Urothelium cell line (cell line): Measurements from ENCODE around the gene PPIG.
A peak's percentile ranks its signal among the peaks of the same experiment; 100 is the strongest.
"Not testable (repeated sequence)": the region's sequence is repeated elsewhere in the genome, so short reads cannot be mapped to it uniquely, and the experiment has no call there.

Source experiments
- DNase-seq: peaks from one replicate; pipeline ENCODE4 v3.0.0; 2011; ENCODE audit warnings: low spot score, mixed read lengths
- FAIRE-seq: peaks from 2 replicates; lab custom pipeline; 2011; peaks lifted over from hg19 to GRCh38; lab: Jason Lieb, UNC

Gene PPIG

GRCh38 chr2:169661265-169661664 lies 77.1 kb downstream of the PPIG start:
- no peak for FAIRE-seq
- DNase-seq: no peak

GRCh38 chr2:169662744-169663143 lies 78.6 kb downstream of the PPIG start:
- FAIRE-seq (no peak), DNase-seq (no peak)

GRCh38 chr2:169663247-169663646 lies 79.1 kb downstream of the PPIG start:
- DNase-seq (no peak), FAIRE-seq (no peak)

DNA sequence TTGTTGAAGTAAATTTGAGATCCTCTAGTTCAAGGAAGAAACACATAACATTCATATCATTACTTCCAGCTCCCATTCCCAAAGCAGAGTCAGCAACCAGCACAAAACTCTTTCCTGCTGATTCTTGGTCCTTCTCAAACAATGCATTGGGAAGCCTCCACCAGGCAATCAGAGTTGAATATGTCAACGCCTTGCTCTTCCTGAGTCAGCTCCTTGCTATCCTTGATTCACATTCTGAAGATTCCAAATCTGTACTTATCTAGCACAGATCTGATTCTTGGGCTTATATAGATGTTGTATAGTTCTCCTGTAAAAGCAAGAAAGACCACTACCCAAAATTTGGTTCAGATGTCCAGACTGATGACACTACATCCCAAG lies 80.4 kb downstream of the PPIG start:
- DNase-seq: no peak

GRCh38 chr2:169664978-169665930 lies 81.1 kb downstream of the PPIG start:
- FAIRE-seq (no peak), DNase-seq (no peak)

More for the DNA sequence above, 80.4 kb downstream of the PPIG start:
- FAIRE-seq: no peak

GRCh38 chr2:169667583-169667982 lies 83.4 kb downstream of the PPIG start:
- no peak for FAIRE-seq
- DNase-seq: no peak

DNA sequence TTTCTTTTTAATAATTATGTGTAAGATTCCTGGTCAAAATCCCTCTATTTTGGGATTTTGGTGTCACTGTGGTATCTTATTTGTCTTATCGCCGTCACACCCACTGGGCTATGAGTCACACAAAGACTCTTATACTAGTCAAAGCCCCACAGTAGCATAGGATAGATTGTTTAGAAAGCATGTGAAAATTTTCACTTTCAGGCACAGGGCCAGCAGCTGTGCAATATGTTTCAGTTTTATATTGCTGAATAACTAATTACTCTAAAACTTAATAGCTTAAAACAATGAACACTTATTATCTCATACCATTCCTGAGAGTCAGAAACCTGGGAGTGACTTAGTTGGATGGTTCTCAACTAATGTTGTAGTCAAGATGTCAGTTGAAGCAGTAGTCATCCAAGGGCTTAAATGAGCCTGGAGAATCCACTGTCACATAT lies 86.1 kb downstream of the PPIG start:
- no peak for FAIRE-seq
- DNase-seq: no peak

DNA sequence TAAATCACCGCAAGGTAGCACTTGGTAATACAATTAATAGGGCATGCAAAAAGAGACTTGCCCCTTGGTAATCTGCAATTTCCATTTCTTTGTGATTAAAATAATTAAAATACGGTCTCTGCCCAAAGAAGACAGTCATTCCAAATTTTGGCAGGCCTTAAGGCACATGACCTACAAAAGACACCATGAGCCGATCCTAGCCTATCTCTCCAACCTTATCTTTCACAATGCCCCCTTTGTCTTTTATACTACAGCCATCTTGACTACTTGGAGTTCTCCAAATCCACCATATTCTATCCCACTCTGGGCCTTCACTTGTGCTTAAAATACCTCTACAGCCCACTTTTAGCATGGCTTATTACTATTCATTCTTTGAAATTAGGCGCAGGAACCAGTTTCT lies 86.8 kb downstream of the PPIG start:
- FAIRE-seq: no peak
- DNase-seq: no peak

- FAIRE-seq (no peak), DNase-seq (no peak)
These were observed 88.3 kb downstream of the PPIG start for GRCh38 chr2:169672406-169672805.

DNA sequence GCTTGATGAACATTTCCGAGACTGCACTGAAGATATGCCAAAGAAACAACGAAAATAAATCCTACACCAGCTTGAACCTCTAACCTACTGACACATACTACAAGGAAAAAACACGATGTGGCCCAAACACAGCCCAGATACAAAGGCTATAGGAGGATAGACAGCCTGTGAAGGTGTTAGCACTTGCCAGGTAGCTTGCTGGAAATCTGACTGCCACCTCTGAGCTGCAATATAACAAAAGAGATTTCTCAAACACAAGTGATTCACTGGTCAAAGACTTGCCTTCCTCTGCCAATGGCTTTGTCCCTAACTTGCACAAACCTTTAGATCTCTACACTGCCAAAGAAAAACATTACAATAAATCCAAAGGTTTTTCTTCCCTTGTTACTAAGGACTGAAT lies 89.0 kb downstream of the PPIG start:
- FAIRE-seq (no peak), DNase-seq (no peak)

DNA sequence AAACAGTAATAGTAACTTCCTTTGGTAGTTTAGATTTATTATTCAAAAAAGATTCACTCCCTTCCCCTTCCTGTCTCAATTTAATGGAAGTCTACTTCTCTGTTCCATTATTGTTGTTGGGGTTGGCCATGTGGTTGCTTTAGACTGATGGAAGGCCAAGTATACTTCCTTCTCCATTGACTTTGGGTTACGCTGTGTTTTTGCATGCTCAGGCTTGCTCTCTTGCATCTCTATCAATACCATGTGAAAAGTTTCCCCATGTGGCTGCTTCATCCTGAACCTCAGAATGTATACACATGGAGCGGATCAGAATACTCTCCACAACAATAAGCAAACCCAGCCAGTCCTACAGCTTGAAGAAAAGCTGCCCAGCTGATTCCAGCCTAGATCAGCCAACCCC lies 89.8 kb downstream of the PPIG start:
- DNase-seq: no peak
- no peak for FAIRE-seq

GRCh38 chr2:169676357-169676756 lies 92.2 kb downstream of the PPIG start:
- no peak for FAIRE-seq

GRCh38 chr2:169676850-169677249 lies 92.7 kb downstream of the PPIG start:
- FAIRE-seq (no peak), DNase-seq (no peak)

More at GRCh38 chr2:169676357-169676756, 92.2 kb downstream of the PPIG start:
- DNase-seq: no peak

GRCh38 chr2:169683054-169683424 lies 98.9 kb downstream of the PPIG start:
- FAIRE-seq (no peak), DNase-seq (no peak)

- no peak for DNase-seq
- FAIRE-seq: no peak
These were observed 99.4 kb downstream of the PPIG start for GRCh38 chr2:169683425-169684134.

- FAIRE-seq: peak; percentile 68
These were observed 100.0 kb downstream of the PPIG start for GRCh38 chr2:169684135-169684565.

DNA sequence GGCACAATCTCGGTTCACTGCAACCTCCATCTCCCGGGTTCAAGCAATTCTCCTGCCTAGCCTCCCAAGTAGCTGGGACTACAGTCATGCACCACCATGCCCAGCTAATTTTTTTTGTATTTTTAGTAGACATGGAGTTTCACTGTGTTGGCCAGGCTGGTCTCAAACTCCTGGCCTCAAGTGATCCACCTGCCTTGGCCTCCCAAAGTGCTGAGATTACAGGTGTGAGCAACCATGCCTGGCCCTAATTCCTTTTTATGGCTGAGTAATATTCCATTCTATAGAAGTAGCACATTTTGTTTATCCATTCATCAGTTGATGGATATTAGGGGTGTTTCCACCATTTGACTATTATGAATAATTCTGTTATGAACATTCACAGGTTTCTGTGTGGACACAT lies 100.6 kb downstream of the PPIG start:
- DNase-seq, FAIRE-seq: not testable (repeated sequence)

More at GRCh38 chr2:169684135-169684565, 100.0 kb downstream of the PPIG start:
- DNase-seq: no peak

GRCh38 chr2:169686825-169687224 lies 102.7 kb downstream of the PPIG start:
- FAIRE-seq, DNase-seq: not testable (repeated sequence)

GRCh38 chr2:169687943-169688342 lies 103.8 kb downstream of the PPIG start:
- not testable (repeated sequence) for FAIRE-seq

GRCh38 chr2:169690958-169691357 lies 106.8 kb downstream of the PPIG start:
- FAIRE-seq (no peak), DNase-seq (no peak)

More at GRCh38 chr2:169687943-169688342, 103.8 kb downstream of the PPIG start:
- not testable (repeated sequence) for DNase-seq
